Fibroblast of lung (primary cell): ENCODE results near the gene ILRUN.

Experiments used
- EZH2 ChIP-seq: IDR thresholded peaks from 2 replicates; pipeline ENCODE4 v1.5.1; 2012; ENCODE audit warnings: low read length, control low read depth, mild to moderate bottlenecking; ENCODE audit errors: missing control alignments
- TF ChIP-seq, protein P1 (sequence below), 2 donors: IDR thresholded peaks in 1 of 2; conservative IDR thresholded peaks in 1 of 2; 1 replicate in 1 of 2; 2 replicates in 1 of 2; pipeline ENCODE4 v1.5.1; 2011 to 2012; ENCODE audit warnings: low read length in 2 of 2, control low read depth in 1 of 2, inconsistent platforms in 1 of 2, low read depth in 1 of 2, mild to moderate bottlenecking in 1 of 2

DNA sequence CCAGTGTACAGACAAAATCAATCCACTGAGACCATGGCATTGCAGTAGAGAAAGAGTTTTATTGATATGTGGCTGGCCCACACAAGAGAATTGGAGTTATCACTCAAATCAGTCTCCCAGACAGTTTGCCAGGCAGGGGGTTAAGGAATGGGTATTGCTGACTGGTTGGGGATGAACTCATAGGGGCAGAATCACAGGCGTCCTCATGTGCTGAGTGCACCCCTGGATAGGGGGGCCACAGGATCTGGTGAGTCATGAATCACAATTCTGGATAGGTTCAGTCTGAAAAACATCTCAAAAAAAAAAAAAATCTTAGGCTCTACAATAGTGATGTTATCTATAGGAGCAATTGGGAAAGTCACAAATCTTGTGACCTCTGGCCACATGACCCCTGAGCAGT lies 29.5 kb upstream of the ILRUN start:
- TF ChIP-seq, protein P1, sequence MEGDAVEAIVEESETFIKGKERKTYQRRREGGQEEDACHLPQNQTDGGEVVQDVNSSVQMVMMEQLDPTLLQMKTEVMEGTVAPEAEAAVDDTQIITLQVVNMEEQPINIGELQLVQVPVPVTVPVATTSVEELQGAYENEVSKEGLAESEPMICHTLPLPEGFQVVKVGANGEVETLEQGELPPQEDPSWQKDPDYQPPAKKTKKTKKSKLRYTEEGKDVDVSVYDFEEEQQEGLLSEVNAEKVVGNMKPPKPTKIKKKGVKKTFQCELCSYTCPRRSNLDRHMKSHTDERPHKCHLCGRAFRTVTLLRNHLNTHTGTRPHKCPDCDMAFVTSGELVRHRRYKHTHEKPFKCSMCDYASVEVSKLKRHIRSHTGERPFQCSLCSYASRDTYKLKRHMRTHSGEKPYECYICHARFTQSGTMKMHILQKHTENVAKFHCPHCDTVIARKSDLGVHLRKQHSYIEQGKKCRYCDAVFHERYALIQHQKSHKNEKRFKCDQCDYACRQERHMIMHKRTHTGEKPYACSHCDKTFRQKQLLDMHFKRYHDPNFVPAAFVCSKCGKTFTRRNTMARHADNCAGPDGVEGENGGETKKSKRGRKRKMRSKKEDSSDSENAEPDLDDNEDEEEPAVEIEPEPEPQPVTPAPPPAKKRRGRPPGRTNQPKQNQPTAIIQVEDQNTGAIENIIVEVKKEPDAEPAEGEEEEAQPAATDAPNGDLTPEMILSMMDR (conservative IDR thresholded peaks at IDR 0.05 in 1 of 2, IDR thresholded peaks at IDR 0.05 in 1 of 2; ENCODE audit: low read depth in 1 of 2, low read length in 2 of 2): no peak
- TF ChIP-seq EZH2: no peak
